CD4-positive, alpha-beta T cell treated with Interferon alpha-2 for 1 hour (primary cell): ENCODE measurements around the gene PTPN14.

Experiments used
- DNase-seq, 2 donors: peaks; one replicate each; pipeline ENCODE4 v3.0.0-alpha.2; 2020 to 2022

PTPN14 gene

DNA sequence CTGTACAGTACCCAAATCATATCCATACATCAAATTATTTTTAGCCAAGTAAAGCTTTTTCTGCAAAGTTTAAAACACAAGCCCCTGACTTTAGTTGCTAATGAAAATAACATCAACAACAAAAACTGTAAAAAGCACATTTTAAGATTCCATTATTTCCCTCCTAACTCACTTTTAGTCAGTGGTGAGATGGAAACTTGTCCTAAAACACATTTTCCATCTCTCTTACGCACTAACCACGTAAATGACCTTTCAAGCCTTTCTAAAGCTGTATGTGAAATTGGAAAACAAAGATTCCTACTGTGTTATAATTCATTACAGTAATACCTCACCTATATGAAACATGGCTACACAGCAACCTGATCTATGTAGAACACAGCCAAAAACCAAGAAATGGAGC is 77.5 kb downstream of the PTPN14 start:
- DNase-seq, result no peak

- no peak for DNase-seq
Measured at GRCh38 chr1:214473387-214473786, 78.0 kb downstream of the PTPN14 start.

GRCh38 chr1:214472364-214472763 is 79.0 kb downstream of the PTPN14 start:
- no peak for DNase-seq

DNA sequence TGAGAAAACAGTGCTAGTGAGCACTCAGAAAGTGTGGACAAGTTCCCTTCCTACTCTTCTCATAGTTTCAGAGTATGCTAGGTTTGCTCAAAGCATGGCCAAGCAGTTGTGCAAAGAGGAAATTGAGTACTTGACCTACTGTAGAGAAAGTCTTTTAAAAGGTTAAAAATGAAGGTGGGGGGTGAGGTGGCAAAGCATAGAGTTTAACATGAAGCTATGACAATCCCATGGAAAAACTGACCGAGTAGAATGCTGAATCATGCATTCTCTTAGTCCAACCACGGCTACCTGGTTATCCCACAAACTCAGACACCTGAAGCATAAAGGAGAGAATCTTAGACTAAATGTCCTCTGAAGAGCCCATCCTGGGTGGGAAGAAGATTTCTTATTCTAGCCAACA is 79.9 kb downstream of the PTPN14 start:
- no peak for DNase-seq

GRCh38 chr1:214470132-214470531 is 81.3 kb downstream of the PTPN14 start:
- no peak for DNase-seq

DNA sequence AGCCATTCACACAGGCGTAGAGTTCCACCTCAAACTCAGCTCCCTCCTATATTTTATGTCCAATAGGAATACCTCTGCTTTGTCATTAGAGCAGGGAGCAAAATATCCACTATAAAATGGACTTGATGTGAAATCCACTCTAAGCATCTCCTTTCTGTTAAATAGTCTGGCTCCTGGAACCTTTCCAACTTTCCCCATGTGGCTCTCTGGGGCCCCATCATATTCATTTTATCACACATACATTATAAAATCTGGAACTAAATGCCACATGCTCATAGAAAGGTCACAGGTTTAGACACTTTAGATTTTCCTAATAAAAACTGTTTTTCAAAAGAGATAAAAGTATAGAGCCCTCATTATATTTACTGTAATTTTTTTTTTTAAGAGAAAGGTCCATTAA is 82.1 kb downstream of the PTPN14 start:
- no peak for DNase-seq

DNA sequence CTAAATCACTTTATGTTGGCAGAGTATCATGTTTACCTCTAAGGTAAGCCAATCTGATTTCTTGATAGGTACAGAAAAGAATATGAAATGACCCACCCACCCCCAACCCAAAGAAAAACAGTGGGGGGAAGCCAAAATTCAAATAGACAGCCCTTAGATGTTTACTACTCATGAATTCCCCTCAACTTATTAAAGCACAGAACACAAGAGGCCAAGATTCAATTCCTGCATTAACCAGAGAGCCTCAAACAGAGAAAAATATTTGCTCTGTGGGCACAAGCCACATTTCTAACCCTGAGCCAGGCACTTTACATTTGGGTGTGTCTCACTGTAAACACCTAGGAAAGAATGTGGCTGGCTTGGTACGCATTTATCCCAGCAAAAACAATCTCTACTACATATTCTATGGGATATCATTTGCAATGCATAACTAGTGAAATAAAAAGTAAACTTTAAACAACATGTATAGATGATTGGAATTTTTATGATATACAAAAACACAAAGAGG is 84.3 kb downstream of the PTPN14 start:
- no peak for DNase-seq

- DNase-seq, result no peak
Measured at GRCh38 chr1:214466403-214467077, 84.9 kb downstream of the PTPN14 start.

- DNase-seq, result no peak
Measured at GRCh38 chr1:214464445-214465287, 86.7 kb downstream of the PTPN14 start.

DNA sequence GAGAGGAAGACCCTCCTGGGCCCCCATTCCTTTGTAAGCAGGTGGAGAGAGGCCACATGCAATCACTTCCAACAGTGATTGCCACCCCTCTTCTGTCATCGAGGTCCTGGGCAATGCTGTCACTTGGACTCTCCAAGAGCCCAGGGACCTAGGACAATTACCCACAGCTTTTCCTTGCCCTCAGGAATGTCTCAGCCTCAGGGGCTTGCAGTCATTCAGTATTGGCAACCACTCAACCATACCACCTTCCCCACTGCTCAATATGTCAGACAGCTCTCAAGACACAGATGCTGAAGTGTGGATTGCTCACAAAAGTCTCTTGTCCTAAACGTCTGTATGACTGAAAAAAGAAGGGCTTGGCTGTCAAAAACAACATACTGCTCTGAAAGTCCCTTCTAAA is 87.8 kb downstream of the PTPN14 start:
- DNase-seq, result no peak

GRCh38 chr1:214462882-214463281 is 88.5 kb downstream of the PTPN14 start:
- no peak for DNase-seq

DNA sequence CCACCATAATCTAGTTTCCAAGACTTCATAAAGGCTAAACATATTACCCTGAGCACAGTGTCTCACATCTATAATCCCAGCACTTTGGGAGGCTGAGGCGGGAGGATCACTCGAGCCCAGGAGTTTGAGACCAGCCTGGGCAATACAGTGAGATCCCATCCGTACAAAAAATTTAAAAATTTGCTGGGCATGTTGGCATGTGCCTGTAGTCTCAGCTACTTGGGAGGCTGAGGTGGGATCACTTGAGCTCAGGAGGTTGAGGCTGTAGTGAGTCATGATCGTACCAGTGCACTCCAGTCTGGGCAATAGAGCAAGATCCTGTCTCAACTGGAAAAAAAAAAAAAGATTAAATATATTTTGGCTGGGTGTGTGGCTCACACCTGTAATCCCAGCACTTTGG is 90.1 kb downstream of the PTPN14 start:
- no peak for DNase-seq

- no peak for DNase-seq
Measured at GRCh38 chr1:214460304-214460916, 91.0 kb downstream of the PTPN14 start.

- DNase-seq, result no peak
Measured at GRCh38 chr1:214459895-214460294, 91.5 kb downstream of the PTPN14 start.

DNA sequence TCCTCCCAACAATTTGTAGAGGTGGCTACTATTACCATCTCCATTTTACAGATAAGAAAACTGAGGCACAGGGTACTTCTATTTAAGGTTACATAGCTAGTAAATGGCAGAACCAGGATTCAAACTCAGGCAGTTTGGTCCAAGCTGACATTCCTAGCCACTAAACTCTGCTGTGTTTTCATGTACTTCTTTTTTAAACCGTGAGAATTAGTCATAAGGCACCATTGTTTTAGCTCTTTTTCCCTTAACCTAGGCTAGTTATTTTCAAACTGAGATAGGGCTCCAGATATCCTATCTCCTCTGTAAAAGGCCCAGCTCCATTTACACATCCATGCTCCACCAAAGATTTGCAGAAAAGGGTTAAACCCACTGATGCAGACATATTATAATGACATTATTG is 92.9 kb downstream of the PTPN14 start:
- DNase-seq, result no peak

GRCh38 chr1:214455971-214456867 is 95.2 kb downstream of the PTPN14 start:
- no peak for DNase-seq

DNA sequence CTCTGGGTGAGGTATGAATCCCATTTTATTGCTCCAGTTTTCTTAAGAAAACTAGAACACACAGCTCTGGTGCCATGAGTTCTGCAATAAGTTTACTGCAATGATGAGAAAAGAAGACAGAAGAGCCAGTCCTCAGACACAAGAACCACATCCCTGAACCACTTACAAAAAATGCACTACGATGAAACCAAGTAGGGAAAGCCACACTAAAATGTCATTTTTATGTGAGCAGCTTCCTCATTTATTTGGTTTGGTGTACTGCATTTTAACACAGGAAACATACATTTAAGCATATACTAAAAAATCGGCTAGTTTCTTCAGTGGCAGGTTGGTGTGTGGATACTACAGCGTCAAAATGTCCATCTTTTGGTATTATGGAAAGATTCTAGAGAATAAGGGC is 95.9 kb downstream of the PTPN14 start:
- no peak for DNase-seq

DNA sequence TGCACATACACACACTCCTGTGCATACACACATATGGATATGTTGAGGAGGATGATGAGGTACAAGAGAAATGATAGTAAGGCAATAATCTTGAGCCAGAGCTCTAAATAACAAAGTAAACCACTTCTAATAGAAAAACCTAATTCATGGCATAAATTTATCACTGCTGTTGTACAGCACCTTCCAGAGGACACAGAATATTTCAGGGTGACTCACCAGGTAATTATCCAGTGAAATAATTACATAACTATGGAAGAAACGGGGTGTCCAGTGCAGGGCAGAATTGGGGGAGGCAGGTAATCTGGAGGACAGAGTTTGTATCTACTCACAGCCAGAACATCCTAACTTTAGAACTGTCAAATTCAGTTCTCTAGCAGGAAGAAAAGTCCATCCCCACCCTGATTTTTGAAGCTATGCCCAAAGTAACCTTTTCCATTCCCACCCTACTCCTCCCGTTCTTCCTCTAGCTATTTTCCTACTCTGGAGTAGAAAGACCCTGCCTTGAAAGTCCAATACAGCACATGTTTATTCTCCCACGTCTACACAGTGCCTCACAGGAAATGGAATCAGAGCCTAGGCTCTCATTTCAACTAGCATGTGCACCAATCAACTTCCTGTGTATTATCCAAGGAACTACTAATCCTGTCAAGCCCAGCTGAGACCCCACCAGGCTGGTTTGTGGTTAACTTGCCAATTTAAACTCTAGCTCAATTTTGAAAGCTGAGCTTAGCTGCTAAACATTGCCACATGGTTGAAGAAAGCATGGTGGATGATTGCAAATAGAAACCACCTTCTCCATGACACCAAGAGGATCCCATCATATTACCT is 96.6 kb downstream of the PTPN14 start:
- no peak for DNase-seq

GRCh38 chr1:214453109-214453722 is 98.2 kb downstream of the PTPN14 start:
- DNase-seq, result no peak

DNA sequence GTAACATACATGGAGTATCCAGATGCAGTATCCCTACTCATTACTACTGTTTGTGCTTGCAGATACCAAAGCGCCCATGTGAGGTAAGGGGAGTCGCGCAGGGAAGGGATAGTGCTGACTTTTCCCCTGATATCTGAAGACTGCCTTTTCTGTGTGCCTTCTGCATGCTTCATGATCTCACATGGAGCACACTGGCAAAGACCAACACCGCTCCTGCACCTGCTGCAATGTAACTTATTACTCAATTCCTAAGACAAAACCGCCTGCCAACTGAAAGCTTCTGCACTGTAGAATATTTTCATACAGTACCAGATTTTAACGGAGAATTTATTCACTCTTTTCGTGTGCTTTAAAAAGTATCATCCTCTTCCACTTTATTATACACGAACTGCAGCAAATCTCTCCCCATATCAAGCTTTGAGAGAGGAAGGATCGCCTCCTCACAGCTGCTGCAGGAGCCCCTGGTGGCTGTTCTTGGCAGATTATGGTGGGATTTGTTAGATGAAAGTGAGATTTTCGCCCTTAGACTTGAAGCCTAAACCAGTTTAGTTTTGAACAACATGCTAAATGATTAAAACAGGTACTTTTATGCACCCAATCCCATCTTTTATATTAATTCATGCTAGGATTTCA is 99.1 kb downstream of the PTPN14 start:
- DNase-seq, result no peak

- no peak for DNase-seq
Measured at GRCh38 chr1:214451596-214451995, 99.8 kb downstream of the PTPN14 start.
